PFSK-1 (cell line): Measurements from ENCODE around the gene COL5A3.

Experiments used
- POLR2AphosphoS5 ChIP-seq: IDR thresholded peaks from 2 replicates; pipeline ENCODE4 v1.6.1; 2012; ENCODE audit warnings: low read depth, mild to moderate bottlenecking, control low read depth, low read length, moderate library complexity
- REST ChIP-seq, 2 experiments: IDR thresholded peaks; 2 replicates each; pipeline versions ENCODE4 v1.6.1 to v1.8.0; 2011 to 2012; ENCODE audit warnings: low read depth in 2 of 2, low read length in 2 of 2, control low read depth in 1 of 2, inconsistent platforms in 1 of 2, mild to moderate bottlenecking in 1 of 2, moderate library complexity in 1 of 2; ENCODE audit not compliant: insufficient read depth in 1 of 2

DNA sequence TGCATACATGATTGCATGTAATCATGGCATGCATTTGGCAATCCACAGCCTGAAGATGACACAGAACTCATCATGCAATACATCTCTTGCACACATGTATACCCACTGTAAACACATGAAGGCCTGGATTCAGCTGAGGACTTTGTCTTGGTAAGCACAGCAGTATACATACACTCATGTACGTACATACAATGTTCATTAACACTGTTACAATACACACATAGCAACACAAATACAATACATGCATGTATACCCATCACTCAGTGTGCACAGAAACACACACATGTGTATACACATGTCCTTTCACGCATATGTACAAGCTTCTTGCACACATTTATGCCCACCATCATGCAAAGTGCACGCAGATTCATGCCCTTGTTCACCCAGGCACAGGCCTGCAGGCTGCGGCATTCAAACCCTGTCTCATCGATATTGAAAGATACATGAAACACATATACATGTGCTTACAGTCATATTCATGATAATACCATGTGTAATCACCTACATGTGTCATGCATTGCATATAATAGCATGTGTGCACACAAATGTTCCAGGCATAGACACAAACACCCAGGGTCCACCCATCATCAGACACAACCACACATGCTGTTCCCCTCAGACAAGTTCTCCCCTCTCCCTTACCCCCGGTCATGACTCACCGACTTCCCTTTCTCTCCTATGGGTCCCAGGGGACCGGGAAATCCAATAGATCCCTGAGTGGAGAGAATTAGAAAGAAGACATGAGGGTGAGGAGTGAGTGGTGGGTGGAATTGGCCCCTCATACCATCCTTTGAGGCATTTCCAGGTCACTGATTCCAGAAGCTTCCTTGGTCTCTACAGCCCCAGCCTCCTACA lies 28.7 kb downstream of the COL5A3 start:
- TF ChIP-seq REST (IDR thresholded peaks at IDR 0.05; ENCODE audit: insufficient read depth in 1 of 2, low read depth in 2 of 2, low read length in 2 of 2) (no peak), POLR2AphosphoS5 (no peak)
